Measurements from ENCODE around the gene PRDM16.

Gene PRDM16

DNA sequence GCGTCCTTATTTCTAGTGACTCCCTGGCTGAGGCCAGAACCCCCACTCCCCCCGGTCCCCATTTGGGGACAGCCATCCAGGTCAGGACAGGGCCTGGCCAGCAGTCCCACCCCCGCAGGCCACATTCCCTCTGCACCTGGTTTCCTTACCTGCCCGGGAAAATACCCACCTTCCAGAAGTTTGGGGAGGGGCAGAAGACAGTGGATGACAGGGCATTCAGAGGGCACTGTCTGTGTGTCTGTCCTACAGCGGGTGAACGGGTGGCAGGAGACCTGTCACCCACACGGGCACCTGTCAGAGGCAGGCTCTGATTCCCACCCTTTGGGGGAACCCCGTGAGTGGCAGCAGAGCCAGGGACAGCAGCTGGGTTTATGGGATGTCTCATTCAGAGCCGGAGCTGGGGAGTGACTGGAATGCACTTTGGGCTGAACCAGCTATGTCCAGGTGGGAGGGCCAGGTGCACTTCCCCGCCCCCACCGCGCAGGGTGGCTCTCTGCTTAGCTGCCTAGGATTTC lies 387.5 kb downstream of the PRDM16 start:
- no peak for DNase-seq (ENCODE audit: low read depth in 1 of 2, low spot score in 1 of 2)

DNA sequence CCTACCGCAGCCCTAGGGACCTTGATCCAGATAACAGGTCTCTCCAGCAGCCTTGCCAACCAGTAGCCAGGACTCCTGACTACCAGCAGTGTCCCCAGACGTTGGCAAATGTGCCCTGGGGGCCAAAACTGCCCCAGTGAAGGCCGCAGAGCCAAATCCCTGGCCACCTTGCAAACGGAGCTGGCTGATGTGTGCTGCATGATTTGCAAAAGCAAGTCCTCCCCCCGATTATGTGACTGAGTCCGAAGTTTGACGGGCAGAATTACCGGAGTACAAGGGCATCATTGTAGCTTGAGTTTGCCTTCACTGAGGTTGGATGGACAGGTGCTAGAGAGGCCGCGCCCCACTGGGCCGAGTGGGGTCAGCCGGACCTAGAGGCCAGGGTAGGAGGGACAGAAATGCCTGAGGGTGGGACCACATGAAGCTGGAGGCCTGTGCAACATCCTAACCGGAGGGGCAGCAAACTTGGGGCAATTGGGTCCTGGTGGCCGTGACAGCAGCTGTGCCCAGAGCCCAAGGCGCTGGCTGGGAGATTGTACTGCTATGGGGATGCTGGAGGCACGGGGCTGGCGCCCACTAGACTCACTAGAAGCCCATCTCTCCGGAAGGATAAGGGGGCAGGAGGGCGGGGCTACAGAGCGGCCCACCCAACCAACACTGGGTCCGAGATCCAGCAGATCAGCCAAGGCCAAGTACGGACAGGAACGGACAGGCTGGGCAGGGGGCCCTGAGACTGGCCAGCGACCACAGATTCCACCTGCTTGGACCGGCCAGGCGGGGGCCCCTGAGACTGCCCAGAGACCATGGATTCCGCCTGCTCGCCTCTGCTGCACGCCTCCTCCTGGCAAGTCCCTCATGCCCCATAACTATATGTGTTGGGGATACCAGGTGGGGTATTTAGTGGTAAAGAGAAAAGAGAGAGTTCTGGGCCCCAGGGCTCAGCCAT lies 388.2 kb downstream of the PRDM16 start:
- no peak for DNase-seq (ENCODE audit: low read depth in 1 of 2, low spot score in 1 of 2)

DNA sequence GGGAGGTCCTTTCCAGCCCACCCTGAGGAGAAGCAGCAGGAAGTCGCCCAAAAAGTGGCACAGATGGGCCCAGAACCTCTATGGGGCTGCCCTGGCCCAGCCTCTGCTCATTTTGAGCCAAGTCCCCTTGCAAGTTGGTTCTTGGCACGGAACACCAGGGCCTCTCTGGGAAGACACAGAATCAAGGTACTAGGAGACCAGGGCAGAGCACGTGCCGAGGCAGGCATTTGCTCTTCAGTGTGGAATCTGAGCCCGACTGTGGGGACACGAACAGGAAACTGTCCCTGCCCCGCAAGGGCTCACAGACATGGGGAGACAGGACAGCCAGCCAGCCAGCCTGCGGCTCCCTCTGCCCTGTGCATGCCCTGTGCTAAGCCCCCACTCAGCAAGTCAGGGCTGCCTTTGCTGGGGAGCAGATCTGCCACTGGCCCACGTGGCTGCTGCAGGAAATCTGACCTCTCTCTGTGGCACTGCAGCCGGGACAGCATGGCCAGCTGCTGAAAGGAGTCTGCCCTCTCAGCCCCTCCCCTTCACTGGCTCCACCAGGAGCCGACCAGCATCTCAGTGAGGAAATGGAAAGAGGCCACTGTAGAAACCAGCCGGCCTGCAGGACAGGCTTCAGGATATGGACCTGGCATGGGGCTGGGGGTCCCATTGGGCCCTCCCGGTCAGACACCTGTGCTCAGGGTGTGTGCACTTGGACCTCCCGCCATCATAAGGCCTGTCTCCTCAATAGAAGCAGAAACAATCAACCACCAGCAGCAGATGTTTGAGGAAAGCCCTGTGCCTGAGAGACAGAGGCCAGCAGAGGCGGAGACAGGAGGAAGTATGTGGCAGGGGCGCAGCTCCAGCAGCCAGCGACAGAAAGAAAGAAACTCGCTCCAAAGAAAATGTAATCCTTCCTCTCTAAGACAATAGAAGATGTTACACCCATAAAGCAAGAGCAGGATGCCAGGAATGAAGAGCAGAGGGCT lies 389.2 kb downstream of the PRDM16 start:
- no peak for DNase-seq (ENCODE audit: low read depth in 1 of 2, low spot score in 1 of 2)

DNA sequence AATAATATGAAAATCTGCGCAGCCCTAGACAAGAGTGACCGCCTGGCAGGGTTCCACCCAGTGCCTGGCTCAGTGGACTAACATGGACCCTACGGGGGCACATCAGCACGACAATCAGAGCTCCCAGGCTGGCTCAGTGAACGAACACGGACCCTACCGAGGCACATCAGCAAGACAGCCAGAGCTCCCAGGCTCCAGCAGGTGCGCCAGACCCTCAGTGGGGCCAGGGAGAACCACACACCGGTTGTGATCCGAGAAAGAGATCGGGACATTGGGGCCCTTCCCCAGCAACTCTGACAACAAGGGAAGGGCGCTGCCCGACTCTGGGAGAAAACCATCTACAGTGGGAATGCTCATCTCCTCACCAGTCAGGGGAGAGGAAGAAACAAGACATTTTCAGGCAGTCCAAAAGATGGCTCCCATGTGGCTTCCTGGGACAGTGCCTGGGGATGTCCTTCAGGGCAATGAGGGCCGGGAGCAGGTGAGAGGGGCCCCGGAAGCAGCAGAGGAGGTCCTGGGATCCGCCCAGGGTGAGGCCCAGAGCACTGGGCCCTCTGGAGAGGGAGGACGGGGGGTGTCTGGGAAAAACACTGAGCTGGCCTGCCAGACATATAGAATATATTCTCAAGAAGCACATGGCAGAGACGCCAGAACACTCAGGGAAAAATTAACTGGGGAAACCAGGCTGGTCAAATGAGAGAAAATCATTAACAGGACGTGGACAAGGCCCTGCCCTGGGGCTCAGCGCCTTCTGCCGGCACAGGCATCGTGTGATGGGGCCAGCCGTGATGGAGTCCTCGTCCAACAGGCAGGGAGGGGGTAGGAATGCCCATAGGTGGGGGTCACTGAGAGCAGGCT lies 390.3 kb downstream of the PRDM16 start:
- DNase-seq (ENCODE audit: low read depth in 1 of 2, low spot score in 1 of 2): no peak

DNA sequence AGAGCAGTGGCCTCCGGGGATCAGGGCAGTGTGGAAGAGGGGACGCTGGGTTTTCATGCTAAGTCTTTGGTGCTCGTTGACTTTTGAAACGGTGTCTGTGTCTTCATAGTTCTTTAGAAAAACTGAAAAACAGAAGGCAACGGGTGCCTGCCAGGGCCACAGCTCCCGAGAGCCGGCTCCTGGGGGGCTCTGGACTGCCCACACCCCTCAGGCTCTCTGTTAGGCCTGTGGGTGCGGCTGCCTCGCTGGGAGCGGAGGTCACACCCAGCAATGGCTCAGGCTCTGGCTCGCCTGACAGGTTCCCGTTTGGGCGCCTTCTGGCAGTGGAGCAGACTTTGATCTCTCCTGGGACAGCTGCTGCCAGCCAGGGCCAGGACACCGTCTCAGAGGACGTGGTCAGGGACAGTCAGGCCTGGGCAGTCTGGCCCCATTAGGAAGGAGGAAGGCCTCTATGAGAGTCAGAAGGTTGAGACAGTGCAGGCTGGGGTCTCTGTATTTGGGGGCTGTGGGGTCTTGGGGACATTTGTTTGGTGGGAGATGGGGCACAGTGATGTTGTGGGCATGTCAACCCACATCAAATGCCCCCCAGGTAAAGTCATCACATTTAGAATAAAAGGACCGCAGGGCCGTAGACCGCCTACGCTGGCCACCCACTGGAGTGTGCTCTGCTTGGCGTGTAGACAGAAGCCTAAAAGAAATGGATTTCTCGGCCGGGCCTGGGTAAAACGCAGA lies 391.1 kb downstream of the PRDM16 start:
- DNase-seq (ENCODE audit: low read depth in 1 of 2, low spot score in 1 of 2): no peak

DNA sequence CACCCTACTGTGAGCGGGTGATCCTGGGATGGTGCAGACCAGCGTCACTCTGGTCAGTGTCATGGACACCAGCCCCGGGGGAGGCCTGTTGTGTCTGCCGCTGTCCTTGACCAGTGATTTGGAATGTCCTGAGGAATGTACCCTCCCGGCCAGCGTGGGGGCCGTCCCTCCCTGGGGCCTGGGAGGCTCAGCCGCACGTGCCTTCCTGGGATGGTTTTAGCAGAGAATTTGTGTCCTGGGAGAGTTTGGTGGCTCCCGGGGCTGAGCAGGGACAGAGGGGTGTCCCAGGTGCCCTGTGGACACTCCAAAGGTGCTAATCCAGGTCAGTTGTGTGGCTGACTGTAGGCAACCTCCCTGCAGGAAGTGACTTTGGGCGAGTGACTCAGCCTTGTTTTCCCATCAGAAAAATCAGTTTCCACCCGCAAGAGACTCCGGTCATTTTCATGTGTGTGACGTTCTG lies 391.7 kb downstream of the PRDM16 start:
- no peak for DNase-seq (ENCODE audit: low read depth in 1 of 2, low spot score in 1 of 2)

DNA sequence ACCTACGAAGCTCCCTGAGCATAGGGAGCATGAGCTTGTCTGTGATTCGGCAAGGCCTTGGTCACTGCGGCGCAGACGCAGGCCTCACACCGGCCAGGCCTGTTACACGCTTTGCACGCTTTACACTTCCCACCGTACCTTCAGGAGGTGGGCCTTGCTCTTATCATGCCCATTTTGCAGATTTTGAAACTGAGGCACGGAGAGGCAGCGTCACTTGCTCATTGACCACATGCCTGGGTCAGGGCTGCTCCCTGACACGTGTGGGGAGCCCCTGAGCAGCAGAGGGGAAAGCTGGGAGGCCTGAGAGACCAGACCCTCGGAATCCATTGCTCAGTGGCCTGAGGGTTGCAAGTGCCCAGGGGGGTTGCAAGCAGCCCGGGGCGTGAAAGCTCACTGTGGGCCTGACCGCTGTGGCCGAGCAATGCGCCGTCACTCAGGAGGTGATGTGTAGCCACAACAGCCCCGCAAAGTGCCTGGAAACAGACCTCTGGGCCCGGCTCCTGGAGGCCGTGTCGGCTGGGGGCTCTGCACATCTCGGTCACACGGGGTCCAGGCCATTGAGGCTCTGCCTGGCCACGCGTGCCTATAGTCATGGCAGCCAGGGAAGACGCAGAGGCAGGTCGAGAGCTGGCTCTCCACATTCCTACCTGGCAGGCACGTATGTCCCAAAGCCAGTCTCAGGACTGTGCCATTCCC lies 392.4 kb downstream of the PRDM16 start:
- no peak for DNase-seq (ENCODE audit: low read depth in 1 of 2, low spot score in 1 of 2)

DNA sequence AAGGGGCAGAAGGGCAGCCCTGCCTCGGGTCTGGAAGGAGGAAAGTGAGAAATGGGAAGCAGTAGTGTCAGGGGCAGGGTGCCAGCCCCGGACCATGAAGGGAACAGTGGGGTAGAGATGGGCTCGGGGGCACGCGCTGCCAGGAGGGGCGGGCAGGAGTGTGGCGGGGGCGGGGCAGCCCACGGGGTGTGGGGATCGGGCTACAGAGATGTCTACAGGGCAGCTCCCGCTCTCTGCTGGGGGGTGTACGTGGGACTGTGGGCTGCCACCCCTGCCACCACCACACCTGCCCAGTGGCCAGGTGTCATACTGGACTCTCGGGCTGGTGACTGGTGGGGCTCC lies 392.9 kb downstream of the PRDM16 start:
- DNase-seq (ENCODE audit: low read depth in 1 of 2, low spot score in 1 of 2): no peak

DNA sequence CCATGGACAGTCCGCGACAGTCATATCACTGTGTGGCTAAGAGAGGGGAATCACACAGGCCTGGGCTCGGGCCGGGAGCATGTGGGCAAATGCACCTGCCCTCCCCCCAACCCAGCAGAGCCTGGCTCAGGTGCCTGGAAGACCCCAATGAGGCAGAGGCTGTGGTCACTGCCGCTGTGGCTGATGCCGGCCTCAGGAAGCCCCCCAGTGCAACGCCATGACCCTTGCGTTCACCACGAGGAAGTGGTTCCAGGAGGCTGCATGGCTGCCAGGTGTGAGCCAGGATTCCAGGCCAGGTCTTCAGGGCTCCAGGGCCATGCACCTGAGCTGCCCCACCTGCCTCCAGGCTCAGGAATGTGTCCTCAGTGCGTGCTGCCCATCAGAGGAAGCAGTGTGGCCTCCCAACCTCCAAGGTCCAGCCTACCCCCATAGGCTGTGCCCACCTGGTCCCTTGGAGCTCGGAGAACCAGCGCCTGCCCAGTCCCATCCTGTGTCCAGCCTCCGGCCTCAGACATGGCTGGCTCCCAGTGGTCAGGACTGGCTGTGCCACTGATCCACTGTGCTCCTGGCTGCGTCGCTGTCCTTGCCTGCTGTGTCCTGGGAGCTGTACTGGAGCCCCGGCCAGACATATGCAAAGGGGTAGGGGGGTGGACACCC lies 393.5 kb downstream of the PRDM16 start:
- DNase-seq (ENCODE audit: low read depth in 1 of 2, low spot score in 1 of 2): no peak

DNA sequence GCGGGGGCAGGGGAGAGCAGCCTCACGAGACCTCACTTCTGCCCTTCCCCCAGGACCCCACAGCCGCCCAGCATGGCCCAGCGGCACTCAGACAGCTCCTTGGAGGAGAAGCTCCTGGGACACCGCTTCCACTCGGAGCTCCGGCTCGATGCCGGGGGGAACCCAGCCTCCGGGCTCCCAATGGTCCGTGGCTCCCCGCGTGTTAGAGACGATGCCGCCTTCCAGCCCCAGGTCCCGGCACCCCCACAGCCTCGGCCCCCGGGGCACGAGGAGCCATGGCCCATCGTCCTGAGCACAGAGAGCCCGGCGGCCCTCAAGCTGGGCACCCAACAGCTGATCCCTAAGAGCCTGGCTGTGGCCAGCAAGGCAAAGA lies 394.0 kb downstream of the PRDM16 start:
- no peak for DNase-seq (ENCODE audit: low read depth in 1 of 2, low spot score in 1 of 2)

DNA sequence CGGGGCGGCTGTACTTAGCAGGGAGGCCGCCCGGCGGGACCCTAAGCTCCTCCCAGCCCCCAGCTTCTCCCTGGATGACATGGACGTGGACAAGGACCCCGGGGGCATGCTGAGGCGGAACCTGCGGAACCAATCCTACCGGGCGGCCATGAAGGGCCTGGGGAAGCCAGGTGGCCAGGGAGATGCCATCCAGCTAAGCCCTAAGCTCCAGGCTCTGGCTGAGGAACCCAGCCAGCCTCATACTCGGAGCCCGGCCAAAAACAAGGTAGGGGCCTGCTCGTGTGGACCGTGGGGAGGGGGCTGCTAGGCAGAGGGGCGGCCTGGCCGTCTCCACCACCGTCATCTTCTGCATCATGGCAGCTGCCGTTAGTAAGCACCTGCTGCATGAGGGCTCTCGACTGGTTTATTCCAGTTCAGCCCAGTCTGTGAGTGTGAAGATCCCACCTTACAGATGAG lies 394.4 kb downstream of the PRDM16 start:
- no peak for DNase-seq (ENCODE audit: low read depth in 1 of 2, low spot score in 1 of 2)

DNA sequence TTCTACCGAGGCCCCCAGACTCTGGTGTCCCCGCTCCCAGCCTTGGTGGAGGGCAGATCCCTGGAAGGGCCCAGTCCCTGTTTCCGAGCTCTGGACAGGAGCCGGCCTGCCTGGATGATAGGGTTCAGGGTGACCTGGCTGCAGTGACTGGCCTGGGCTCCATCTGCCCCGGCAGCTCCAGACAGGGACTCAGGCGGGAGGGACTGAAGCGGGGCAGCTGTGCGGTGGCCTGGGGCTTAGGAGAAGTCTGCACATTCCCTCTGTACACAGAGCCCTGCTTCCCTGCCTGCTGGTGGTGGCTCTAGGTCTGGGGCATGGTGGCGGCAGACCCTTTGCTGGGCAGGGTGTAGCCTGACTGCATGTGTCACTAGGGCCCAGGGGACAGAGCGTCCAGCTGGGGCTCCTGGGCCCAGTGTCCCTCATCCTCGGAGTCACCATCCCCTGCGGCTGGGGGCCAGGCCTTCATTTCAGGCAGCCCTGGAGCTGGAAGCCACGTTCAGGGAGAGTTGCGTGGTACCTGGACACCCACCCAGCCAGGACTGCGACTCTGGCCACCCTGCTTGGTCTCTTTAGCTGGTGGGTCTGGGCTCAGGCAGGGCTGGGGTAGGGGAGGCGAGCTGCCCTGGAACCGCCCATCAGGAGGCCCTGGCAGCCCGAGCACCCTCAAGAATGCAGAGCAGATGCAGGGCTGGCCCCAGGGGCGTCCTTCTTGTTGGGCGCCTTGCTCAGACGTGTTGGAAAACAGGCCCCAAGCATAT lies 395.1 kb downstream of the PRDM16 start:
- DNase-seq (ENCODE audit: low read depth in 1 of 2, low spot score in 1 of 2): no peak

DNA sequence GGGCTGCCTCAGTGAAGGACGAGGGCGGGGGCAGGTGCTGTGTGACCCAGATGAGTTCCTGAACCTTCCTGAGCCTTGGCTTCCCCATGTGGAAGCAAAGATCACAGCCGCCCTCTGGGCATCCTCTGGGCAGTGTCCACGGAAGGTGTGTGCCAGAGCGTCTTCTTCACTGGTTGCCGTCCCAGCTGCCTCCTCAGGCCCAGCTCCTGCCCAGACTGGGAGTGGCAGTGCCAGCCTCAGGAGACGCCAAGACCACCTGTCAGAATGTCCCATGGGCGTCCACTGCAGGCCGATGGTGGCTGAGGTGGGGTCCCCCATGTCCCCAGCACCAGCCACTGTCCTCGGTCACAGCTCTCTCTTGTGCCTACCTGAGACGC lies 395.6 kb downstream of the PRDM16 start:
- DNase-seq (ENCODE audit: low read depth in 1 of 2, low spot score in 1 of 2): no peak

DNA sequence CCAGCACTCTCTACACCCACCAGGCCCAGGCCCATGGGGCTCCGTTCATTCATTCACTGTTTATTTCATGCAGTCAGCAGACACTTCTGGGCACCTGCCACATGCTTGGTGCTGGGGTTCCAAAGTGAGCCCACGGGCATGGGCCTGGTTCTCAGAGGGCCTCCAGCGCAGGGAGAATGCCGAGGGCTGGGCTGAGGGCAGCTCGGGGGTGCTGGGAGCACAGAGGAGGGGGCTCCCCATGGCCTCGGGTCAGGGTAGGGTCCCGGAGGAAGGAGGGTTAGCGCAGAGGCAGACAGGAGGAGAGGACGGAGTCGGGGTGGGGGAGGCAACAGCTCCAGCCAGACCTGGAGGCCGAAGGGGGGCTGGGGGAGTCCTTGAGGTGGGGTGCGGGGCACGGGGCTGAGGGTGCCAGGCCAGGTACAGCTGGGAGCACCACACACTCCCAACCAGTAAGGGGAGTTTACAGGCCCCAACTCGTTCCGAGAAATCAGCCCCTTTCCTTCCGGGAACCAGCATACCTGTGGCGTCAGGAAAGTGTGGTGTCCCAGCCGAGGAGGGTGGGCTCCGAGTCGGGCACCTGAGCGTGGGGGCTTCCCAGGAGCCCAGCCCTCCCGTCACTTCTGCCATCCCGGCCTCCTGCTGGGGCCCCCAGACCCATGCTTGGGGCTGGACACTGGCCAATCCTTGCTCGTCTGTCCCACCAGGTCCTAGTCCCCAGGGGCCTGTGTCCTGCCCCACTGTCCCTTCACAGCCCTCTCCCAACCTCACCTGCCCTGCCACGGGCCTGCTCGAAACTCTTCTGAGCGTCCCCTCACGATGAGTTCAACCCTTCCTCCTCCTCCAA lies 396.3 kb downstream of the PRDM16 start:
- no peak for DNase-seq (ENCODE audit: low read depth in 1 of 2, low spot score in 1 of 2)

DNA sequence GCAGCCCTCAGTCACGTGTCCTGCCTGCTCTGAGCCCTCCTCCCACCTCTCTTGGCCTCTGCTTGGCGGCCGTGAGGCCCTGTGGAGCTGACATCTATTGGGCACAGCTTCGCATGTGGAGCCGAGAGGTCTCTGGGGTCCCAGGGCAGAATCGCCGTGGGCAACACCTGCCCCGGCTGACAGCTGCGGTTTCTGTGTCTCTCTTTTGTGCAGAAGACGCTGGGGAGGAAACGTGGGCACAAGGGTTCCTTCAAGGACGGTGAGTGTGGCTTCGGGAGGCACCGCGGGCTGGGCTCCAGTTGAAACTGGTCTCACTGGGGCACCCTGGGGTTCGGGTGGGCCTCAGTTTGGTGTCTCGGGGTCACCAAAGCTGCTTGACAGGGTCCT lies 396.9 kb downstream of the PRDM16 start:
- no peak for DNase-seq (ENCODE audit: low read depth in 1 of 2, low spot score in 1 of 2)

DNA sequence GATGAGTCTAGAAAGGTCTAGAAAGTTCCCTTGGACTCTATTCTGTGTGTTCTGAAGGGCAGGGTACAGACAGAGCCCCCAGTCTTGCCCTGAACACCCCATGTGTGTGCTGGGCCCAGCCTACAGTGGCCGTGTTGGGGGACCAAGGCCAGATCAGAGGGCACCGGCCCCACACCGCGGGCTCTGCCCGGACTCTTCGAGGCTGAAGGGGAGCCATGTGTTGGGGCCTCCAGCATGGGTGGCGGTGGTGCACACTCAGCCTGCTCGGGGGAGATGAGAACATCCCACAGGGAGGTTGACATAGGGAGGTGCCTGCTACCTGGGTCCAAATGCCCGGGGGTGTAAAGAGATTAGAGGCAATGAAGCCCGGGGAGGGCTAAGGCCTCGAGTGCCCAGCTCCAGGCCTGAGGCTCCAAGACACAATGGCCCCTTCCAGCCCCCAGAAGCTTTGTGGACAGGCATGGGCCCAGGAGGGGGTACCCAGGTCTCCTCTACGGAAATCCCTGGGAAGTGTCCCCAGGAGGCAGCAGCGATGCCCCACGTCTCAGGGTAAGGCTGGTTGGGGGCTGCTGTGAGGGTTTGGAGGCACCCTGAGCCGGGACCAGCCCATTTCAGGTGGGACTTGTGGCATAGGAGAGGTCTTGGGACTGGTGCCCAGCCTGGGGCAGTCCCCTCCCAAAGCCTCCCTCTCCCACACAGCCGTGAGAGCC lies 397.5 kb downstream of the PRDM16 start:
- no peak for DNase-seq (ENCODE audit: low read depth in 1 of 2, low spot score in 1 of 2)
